Measurements from ENCODE around the gene TEX26. TPM values are rescaled to one million over a fixed set of nuclear protein-coding genes. Genes with fewer than 3 reads are reported as not detected.
"Not testable (repeated sequence)": the region's sequence is repeated elsewhere in the genome, so short reads cannot be mapped to it uniquely, and the experiment has no call there.

Gene TEX26
- total RNA-seq, 4 donors from 2014 or later, result 1.2 TPM; not detected in 3

- no peaks in the 10 kb centered on the region for H3K9me3 ChIP-seq
- no peak overlapping the region for H3K4me3 ChIP-seq
- no peaks in the 10 kb centered on the region for H3K27me3 ChIP-seq
- TF ChIP-seq CTCF (IDR thresholded peaks at IDR 0.05) (no peak), POLR2A (IDR thresholded peaks at IDR 0.05) (no peak)
- intact Hi-C loops (cut with DNase I; ENCODE audit: low total_unique reads), result no loop called here
- no peaks in the 10 kb centered on the region for H3K4me1 ChIP-seq
- DNase-seq, result no peak
- H3K27ac ChIP-seq, result no peak overlapping the region
- H3K36me3 ChIP-seq, result no peaks in the 10 kb centered on the region
Observed at GRCh38 chr13:30926781-30927180, 5.7 kb upstream of the TEX26 start.

GRCh38 chr13:30927188-30927587, 5.3 kb upstream of the TEX26 start:
- intact Hi-C loops (cut with DNase I; ENCODE audit: low total_unique reads), result not testable (repeated sequence)

GRCh38 chr13:30927595-30927994, 4.9 kb upstream of the TEX26 start:
- intact Hi-C loops (cut with DNase I; ENCODE audit: low total_unique reads), result no loop called here

More at GRCh38 chr13:30927188-30927587, 5.3 kb upstream of the TEX26 start:
- H3K4me1 ChIP-seq, H3K27ac ChIP-seq, H3K9me3 ChIP-seq, H3K36me3 ChIP-seq, DNase-seq, H3K4me3 ChIP-seq, H3K27me3 ChIP-seq: not testable (repeated sequence)

GRCh38 chr13:30928978-30929377, 3.5 kb upstream of the TEX26 start:
- Histone ChIP-seq H3K36me3 (no peaks in the 10 kb centered on the region), H3K27ac (no peak overlapping the region), H3K27me3 (no peaks in the 10 kb centered on the region), H3K4me3 (no peak overlapping the region), H3K4me1 (no peaks in the 10 kb centered on the region), H3K9me3 (no peaks in the 10 kb centered on the region)
- intact Hi-C loops (cut with DNase I; ENCODE audit: low total_unique reads), result no loop called here
- TF ChIP-seq POLR2A (IDR thresholded peaks at IDR 0.05) (no peak), CTCF (IDR thresholded peaks at IDR 0.05) (no peak)
- DNase-seq, result no peak

More at GRCh38 chr13:30927595-30927994, 4.9 kb upstream of the TEX26 start:
- Histone ChIP-seq H3K27me3 (no peaks in the 10 kb centered on the region), H3K9me3 (no peaks in the 10 kb centered on the region), H3K4me1 (no peaks in the 10 kb centered on the region), H3K4me3 (no peak overlapping the region), H3K36me3 (no peaks in the 10 kb centered on the region), H3K27ac (no peak overlapping the region)
- TF ChIP-seq POLR2A (IDR thresholded peaks at IDR 0.05) (no peak), CTCF (IDR thresholded peaks at IDR 0.05) (no peak)
- DNase-seq, result no peak

GRCh38 chr13:30933354-30933670, 856 bp downstream of the TEX26 start:
- no peak overlapping the region for H3K4me3 ChIP-seq
- intact Hi-C loops (cut with DNase I; ENCODE audit: low total_unique reads), result no loop called here

More at GRCh38 chr13:30933354-30933670, 856 bp downstream of the TEX26 start:
- no peak for TF ChIP-seq CTCF (IDR thresholded peaks at IDR 0.05)
- no peak for TF ChIP-seq POLR2A (IDR thresholded peaks at IDR 0.05)
- no peaks in the 10 kb centered on the region for H3K4me1 ChIP-seq
- no peak for DNase-seq
- H3K27me3 ChIP-seq, result no peaks in the 10 kb centered on the region
- H3K27ac ChIP-seq, result no peak overlapping the region
- no peaks in the 10 kb centered on the region for H3K9me3 ChIP-seq
- no peaks in the 10 kb centered on the region for H3K36me3 ChIP-seq
